GM15510 (cell line): Measurements from ENCODE around the gene KANSL3.

Source experiments
- POLR2A ChIP-seq: IDR thresholded peaks from 3 replicates; pipeline ENCODE4 v1.6.1; 2011; ENCODE audit warnings: borderline replicate concordance; ENCODE audit not compliant: insufficient read length; ENCODE audit errors: extremely low read depth

The KANSL3 gene

DNA sequence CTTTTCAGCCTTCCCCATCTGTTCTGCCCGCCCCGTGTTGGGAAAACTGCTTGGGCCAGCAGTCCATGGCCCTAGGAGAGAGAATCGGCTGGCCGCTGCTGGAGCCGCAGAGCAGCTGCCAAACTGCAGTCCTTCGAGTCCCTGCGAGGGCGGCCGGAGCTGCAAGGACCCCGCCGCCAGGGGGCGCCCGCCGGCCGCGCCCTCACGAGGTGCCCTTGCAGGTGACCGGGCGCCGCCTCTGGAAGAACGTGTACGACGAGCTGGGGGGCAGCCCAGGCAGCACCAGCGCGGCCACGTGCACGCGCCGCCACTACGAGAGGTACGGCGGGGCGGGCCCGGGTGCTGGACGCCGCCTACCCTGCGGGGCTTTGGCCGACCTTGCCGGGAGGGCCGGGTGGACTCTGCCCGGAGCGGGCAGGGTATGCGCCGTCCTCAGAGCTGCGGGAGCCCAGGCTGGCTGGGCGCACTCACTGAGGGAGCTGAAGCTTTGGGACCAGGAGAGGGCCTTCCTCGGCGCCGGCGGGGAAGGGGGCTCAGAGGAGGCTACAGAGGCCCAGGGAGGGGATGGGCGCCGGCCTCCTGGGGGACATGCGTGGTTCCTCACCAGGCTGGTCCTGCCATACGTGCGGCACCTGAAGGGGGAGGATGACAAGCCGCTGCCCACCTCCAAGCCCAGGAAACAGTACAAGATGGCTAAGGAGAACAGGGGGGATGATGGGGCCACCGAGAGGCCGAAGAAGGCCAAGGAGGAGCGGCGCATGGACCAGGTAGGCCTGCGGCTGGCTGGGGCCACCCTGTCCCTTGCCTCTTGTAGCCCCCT lies 87.9 kb downstream of the KANSL3 start:
- no peak for TF ChIP-seq POLR2A

DNA sequence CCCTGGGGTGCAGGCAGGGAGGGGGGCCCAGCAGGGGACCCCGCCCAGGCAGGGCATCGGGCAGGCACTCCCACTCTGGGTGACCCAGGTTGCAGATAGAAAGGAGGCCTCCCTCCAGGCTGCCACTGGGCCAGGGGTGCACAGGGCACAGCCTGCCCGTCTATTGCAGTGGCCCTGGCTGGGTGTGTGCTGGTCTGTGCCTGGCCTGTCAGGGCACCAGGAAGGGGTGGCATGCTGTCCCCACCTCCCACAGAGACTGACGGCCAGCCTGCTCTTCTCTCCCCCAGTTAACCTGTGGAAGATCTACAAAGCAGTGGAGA lies 88.7 kb downstream of the KANSL3 start:
- no peak for TF ChIP-seq POLR2A

DNA sequence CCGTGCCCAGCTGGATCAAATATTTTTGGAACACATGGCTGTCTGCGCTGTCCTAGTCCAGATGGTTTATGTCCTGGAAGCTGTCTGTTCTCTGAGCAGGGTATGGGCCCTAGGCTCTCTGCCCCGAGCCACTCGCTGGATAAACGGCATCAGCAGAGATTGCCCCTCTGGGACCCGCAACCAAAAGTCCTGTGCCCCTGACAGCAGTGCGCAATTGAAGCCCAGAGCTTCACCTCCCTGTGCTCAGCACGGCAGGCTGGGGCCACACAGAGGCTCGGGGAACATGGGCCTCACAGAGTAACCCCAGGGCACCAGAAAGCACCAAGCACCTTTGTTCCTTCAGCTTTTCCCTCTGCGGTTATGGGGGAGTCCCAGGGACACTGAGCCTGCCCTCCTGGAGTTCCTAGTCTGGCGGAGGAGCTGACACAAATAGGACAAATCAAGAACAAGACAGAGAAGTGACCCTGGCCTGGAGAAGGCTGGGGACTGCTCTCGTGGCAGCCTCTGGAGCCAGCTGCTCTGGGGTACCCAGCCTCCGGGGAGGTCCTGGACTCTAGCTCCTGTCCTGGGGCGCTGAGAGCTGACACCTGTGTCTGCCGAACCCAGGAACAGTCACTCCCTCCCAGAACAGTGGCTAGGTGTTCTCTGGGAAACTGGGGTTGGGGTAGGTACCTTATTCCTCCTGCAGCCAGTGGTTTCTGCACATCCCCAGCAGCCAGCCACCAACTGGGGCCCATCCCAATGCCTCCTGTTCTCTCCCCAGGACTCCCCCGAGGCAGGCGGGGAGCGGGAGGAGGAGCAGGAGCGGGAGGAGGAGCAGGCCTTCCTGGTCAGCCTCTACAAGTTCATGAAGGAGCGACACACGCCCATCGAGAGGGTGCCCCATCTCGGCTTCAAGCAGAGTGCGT lies 89.3 kb downstream of the KANSL3 start:
- no peak for TF ChIP-seq POLR2A

DNA sequence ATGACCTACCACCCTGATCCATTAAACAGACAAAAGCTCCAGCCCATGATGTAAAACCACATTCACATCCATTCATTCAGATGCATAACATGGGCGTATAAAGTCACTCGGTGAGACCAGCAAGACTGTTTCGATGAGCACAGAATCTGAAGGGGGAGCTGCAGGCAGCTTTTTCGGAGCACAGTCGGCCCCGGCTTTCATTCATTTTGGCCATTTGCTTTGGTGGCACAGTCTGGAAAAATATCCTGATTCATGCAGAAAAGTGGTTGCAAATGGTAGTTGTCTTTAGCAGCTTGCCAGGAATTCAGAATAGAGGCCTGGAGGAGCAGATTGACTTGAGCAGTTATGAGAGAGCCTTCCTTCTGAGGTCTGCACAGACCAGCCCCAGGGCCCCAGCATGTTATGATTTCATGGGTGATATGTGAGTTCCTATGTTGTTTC lies 90.4 kb downstream of the KANSL3 start:
- TF ChIP-seq POLR2A: no peak

DNA sequence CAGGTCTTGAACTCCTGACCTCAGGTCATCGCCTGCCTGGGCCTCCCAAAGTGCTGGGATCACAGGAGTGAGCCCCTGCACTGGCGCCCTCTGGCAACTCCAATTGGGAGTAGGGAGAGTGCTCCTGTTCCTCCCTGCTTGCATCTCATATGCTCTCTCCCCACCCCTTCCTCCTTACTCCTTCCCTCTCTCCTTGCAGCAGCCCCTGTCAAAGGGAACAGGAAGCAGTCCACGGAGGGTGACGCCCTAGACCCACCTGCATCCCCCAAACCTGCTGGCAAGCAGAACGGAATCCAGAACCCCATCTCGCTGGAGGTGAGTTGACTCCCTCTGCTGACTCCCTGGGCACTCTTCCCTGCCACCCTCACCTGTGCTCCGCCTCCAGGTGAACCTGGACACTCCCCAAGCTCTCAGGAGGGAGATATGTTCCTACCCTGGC lies 90.9 kb downstream of the KANSL3 start:
- no peak for TF ChIP-seq POLR2A

DNA sequence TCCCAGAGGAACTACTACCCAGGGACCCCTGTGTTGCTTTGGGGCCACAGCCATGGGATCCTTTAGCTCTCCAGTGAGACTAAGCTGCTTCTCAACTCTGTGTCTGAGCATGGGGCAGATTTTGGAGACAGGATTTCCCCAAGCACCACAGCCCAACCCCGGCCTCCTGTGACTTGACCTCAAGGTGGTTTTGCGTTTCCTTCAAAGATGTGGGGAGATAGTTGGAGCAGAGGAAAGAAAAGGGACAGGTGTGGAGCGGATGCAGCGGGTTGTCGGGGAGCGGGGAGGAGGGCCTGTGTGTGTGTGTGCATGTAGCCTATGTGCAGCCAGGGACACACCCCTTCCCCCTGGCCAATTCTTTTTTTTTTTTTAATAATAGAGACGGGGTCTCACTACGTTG lies 91.3 kb downstream of the KANSL3 start:
- TF ChIP-seq POLR2A: no peak

DNA sequence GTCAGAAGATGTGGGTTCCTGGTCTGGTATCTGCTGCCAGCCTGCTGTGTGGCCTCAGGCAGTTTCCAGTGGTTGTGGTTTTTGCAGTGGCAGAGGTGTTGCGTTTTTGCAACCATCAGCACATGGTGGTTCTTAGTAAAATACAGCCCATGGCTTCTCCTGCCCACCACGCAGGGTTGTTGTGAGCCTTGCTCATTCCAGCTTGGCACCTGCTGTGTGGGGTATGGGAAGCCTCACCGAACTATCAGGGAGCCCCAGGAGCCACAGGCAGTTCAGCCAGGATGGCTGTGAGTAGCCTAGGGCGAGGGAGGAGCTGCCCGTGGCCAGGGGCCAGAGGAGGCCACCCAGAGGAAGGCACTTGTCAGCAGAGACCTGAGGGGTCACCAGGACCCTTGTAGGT lies 91.8 kb downstream of the KANSL3 start:
- no peak for TF ChIP-seq POLR2A
